HepG2 (cell line): ENCODE results near the gene IL6R. TPM values are rescaled to one million over a fixed set of nuclear protein-coding genes. Genes with fewer than 3 reads are reported as not detected.

ENCODE experiments used
- ASH2L ChIP-seq: fragments of 300-600, 200-600 bp; sonication (generic); IDR thresholded peaks from 2 replicates; pipeline ENCODE4 v1.7.0; 2017; ENCODE audit warnings: low read depth, mild to moderate bottlenecking, moderate library complexity, mixed read lengths, low read length; ENCODE audit not compliant: insufficient read length
- CAMTA2 ChIP-seq: sonication (generic); formaldehyde crosslinking; IDR thresholded peaks from 2 replicates; pipeline ENCODE4 v1.4.0; 2020; ENCODE audit warnings: mild to moderate bottlenecking, missing genetic modification reagents, borderline replicate concordance
- CREM ChIP-seq, 2 experiments: sonication (generic) in 1 of 2; formaldehyde crosslinking in 1 of 2; IDR thresholded peaks; 2 replicates each; pipeline versions ENCODE4 v1.4.0 to v1.6.1; 2016 to 2020; ENCODE audit warnings: antibody characterized with exemption in 1 of 2, mild to moderate bottlenecking in 1 of 2, missing genetic modification reagents in 1 of 2
- GLI4 ChIP-seq: sonication (generic); formaldehyde crosslinking; IDR thresholded peaks from 2 replicates; pipeline ENCODE4 v1.5.1; 2020; ENCODE audit warnings: missing genetic modification reagents, mild to moderate bottlenecking, moderate library complexity, borderline replicate concordance
- HNRNPLL ChIP-seq: fragments of 200-400 bp; formaldehyde crosslinking; IDR thresholded peaks from 2 replicates; pipeline ENCODE4 v1.6.1; 2017; ENCODE audit warnings: mild to moderate bottlenecking, low read depth, low read length; ENCODE audit not compliant: poor library complexity, severe bottlenecking
- IKZF4 ChIP-seq: sonication (generic); formaldehyde crosslinking; IDR thresholded peaks from 2 replicates; pipeline ENCODE4 v1.5.1; 2020; ENCODE audit warnings: borderline replicate concordance, mild to moderate bottlenecking, low read depth, missing genetic modification reagents; ENCODE audit errors: not compliant biosample characterization
- MIER2 ChIP-seq: IDR thresholded peaks from 2 replicates; pipeline ENCODE4 v1.6.1; 2016; ENCODE audit warnings: missing biosample characterization, missing genetic modification reagents
- PHF20 ChIP-seq: sonication (generic); formaldehyde crosslinking; IDR thresholded peaks from 2 replicates; pipeline ENCODE4 v1.5.0; 2020; ENCODE audit warnings: mild to moderate bottlenecking, missing genetic modification reagents
- RAD51 ChIP-seq: fragments of 450-650 bp; IDR thresholded peaks from 2 replicates; pipeline ENCODE4 v1.6.1; 2016; ENCODE audit warnings: borderline replicate concordance
- SMARCE1 ChIP-seq: fragments of 450-650 bp; IDR thresholded peaks from 2 replicates; pipeline ENCODE4 v1.6.1; 2017; ENCODE audit warnings: borderline replicate concordance
- SP140L ChIP-seq: sonication (generic); formaldehyde crosslinking; IDR thresholded peaks from 2 replicates; pipeline ENCODE4 v1.4.0; 2020; ENCODE audit warnings: missing genetic modification reagents, borderline replicate concordance
- ZBTB20 ChIP-seq: sonication (generic); formaldehyde crosslinking; IDR thresholded peaks from 2 replicates; pipeline ENCODE4 v1.8.1; 2023; ENCODE audit warnings: missing genetic modification reagents, low read depth, mild to moderate bottlenecking, borderline replicate concordance
- ZFP37 ChIP-seq: sonication (generic); formaldehyde crosslinking; IDR thresholded peaks from 2 replicates; pipeline ENCODE4 v1.4.0; 2020; ENCODE audit warnings: missing genetic modification reagents, borderline replicate concordance
- ZMYM2 ChIP-seq: sonication (generic); formaldehyde crosslinking; IDR thresholded peaks from 2 replicates; pipeline ENCODE4 v1.8.0; 2022; ENCODE audit warnings: mild to moderate bottlenecking, missing genetic modification reagents
- ZNF282 ChIP-seq: fragments of 450-650 bp; IDR thresholded peaks from 2 replicates; pipeline ENCODE4 v1.6.1; 2018; ENCODE audit not compliant: partially characterized antibody
- ZNF83 ChIP-seq: sonication (generic); formaldehyde crosslinking; IDR thresholded peaks from 2 replicates; pipeline ENCODE4 v1.4.0; 2020; ENCODE audit warnings: missing genetic modification reagents, mild to moderate bottlenecking, borderline replicate concordance
- polyA plus RNA-seq, 8 experiments: library from polyadenylated mRNA; depleted of rRNA in 3 of 8; stranded (reverse) in 7 of 8; unstranded in 1 of 8; fragments of >200 nt; fragmentation: Illumina TruSeq in 4 of 8; extraction: Trizol in 4 of 8; gene quantifications; 2 replicates each; pipeline versions ENCODE4 v1.2.1 to v1.2.3, GENCODE V29; 2011 to 2016; ENCODE audit warnings: low read depth in 4 of 8, missing spikeins in 1 of 8, mixed read lengths in 1 of 8; ENCODE audit not compliant: insufficient read depth in 1 of 8
- total RNA-seq, 5 experiments: library from RNA; depleted of rRNA; stranded (reverse); fragments of >200 nt; fragmentation: Illumina TruSeq; extraction: Trizol; gene quantifications; 2 replicates each; pipeline ENCODE4 v1.2.3, GENCODE V29; 2016; ENCODE audit warnings: low read depth in 1 of 5
- TF ChIP-seq, protein P1 (sequence below): sonication (generic); formaldehyde crosslinking; IDR thresholded peaks from 2 replicates; pipeline ENCODE4 v1.5.0; 2020; ENCODE audit warnings: missing genetic modification reagents
- TF ChIP-seq, protein P2 (sequence below): sonication (generic); formaldehyde crosslinking; IDR thresholded peaks from 2 replicates; pipeline ENCODE4 v1.8.1; 2022; ENCODE audit warnings: low read depth, mild to moderate bottlenecking, missing genetic modification reagents
- TF ChIP-seq, protein P3 (sequence below): sonication (generic); formaldehyde crosslinking; IDR thresholded peaks from 2 replicates; pipeline ENCODE4 v1.5.0; 2020; ENCODE audit warnings: mild to moderate bottlenecking, missing genetic modification reagents
- TF ChIP-seq, protein P4 (sequence below): sonication (generic); formaldehyde crosslinking; IDR thresholded peaks from 2 replicates; pipeline ENCODE4 v1.4.0; 2020; ENCODE audit warnings: missing genetic modification reagents

Gene IL6R
- total and polyA plus RNA-seq, 2 of the 13 experiments (the other 11 are each of a cell fraction or from before 2014, with no cell fraction given): 5.0 to 24.5 TPM

DNA sequence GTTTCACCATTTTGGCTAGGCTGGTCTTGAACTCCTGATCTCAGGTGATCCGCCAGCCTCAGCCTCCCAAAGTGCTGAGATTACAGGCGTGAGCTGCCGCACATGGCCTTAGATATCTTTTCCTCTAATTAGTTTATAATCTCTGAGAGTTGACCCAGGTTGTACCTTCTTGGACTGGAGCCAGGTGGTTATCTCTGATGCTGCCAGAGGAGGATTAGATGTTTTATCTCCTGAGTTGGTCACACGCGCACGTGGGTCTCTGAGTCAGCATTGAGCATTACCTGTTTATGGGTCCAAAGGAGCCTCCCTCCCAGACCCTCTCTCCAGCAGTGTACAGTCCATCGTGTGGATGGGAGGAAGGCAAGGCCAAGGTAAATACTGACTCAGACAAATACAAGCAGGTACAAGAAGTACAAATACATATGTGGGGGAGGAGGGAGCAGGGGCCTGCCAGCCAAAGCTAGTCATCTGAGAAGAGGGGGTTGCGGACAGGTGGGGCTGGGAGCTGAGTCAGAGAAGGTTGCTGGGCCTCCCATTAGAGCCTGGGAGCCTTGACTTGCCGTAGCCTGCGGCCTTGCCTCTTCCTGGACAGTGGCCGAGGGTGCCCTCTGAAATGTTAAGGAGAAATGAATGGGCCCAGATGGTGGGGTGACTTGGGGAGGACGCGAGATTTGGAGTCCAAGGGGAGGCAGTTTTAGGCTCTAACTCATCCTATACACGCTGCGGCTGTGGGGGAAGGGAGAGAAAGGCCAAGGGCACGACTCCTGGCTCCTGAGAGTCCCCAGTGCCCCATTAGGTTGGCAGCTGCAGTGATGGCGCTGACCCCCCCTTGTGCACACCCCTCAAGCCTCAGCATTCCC is 13.1 kb downstream of the IL6R start (continued):
- TF ChIP-seq, protein P1, sequence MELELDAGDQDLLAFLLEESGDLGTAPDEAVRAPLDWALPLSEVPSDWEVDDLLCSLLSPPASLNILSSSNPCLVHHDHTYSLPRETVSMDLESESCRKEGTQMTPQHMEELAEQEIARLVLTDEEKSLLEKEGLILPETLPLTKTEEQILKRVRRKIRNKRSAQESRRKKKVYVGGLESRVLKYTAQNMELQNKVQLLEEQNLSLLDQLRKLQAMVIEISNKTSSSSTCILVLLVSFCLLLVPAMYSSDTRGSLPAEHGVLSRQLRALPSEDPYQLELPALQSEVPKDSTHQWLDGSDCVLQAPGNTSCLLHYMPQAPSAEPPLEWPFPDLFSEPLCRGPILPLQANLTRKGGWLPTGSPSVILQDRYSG: no peak
- peak; percentile 80 for TF ChIP-seq CREM (IDR thresholded peaks at IDR 0.05)
- TF ChIP-seq CREM (CRISPR knock-in tag; IDR thresholded peaks at IDR 0.05): no peak
- no peak for TF ChIP-seq ZFP37 (CRISPR knock-in tag)
- TF ChIP-seq ZNF282: no peak
- TF ChIP-seq PHF20 (CRISPR knock-in tag): no peak
- TF ChIP-seq MIER2 (CRISPR knock-in tag): peak; percentile 82; the same call in 1 of the 2 replicates
- no peak for TF ChIP-seq GLI4 (CRISPR knock-in tag)
- peak; percentile 71; the same call in 1 of the 2 replicates for TF ChIP-seq ZMYM2 (CRISPR knock-in tag)
- TF ChIP-seq, protein P2, sequence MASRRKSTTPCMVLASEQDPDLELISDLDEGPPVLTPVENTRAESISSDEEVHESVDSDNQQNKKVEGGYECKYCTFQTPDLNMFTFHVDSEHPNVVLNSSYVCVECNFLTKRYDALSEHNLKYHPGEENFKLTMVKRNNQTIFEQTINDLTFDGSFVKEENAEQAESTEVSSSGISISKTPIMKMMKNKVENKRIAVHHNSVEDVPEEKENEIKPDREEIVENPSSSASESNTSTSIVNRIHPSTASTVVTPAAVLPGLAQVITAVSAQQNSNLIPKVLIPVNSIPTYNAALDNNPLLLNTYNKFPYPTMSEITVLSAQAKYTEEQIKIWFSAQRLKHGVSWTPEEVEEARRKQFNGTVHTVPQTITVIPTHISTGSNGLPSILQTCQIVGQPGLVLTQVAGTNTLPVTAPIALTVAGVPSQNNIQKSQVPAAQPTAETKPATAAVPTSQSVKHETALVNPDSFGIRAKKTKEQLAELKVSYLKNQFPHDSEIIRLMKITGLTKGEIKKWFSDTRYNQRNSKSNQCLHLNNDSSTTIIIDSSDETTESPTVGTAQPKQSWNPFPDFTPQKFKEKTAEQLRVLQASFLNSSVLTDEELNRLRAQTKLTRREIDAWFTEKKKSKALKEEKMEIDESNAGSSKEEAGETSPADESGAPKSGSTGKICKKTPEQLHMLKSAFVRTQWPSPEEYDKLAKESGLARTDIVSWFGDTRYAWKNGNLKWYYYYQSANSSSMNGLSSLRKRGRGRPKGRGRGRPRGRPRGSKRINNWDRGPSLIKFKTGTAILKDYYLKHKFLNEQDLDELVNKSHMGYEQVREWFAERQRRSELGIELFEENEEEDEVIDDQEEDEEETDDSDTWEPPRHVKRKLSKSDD: peak; percentile 77; the same call in 1 of the 2 replicates
- TF ChIP-seq CAMTA2 (CRISPR knock-in tag): 0 out of 2 replicates have a peak, but pooled peaks have one; percentile 68
- no peak for TF ChIP-seq ZNF83
- TF ChIP-seq RAD51: no peak; the same call in 1 of the 2 replicates
- TF ChIP-seq SMARCE1: no peak
- no peak for TF ChIP-seq SP140L (CRISPR knock-in tag)
- TF ChIP-seq HNRNPLL: no peak
- TF ChIP-seq ZBTB20: peak; percentile 91
- TF ChIP-seq, protein P3, sequence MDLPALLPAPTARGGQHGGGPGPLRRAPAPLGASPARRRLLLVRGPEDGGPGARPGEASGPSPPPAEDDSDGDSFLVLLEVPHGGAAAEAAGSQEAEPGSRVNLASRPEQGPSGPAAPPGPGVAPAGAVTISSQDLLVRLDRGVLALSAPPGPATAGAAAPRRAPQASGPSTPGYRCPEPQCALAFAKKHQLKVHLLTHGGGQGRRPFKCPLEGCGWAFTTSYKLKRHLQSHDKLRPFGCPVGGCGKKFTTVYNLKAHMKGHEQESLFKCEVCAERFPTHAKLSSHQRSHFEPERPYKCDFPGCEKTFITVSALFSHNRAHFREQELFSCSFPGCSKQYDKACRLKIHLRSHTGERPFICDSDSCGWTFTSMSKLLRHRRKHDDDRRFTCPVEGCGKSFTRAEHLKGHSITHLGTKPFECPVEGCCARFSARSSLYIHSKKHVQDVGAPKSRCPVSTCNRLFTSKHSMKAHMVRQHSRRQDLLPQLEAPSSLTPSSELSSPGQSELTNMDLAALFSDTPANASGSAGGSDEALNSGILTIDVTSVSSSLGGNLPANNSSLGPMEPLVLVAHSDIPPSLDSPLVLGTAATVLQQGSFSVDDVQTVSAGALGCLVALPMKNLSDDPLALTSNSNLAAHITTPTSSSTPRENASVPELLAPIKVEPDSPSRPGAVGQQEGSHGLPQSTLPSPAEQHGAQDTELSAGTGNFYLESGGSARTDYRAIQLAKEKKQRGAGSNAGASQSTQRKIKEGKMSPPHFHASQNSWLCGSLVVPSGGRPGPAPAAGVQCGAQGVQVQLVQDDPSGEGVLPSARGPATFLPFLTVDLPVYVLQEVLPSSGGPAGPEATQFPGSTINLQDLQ (CRISPR knock-in tag): no peak
- peak; percentile 66 for TF ChIP-seq ASH2L
- TF ChIP-seq, protein P4, sequence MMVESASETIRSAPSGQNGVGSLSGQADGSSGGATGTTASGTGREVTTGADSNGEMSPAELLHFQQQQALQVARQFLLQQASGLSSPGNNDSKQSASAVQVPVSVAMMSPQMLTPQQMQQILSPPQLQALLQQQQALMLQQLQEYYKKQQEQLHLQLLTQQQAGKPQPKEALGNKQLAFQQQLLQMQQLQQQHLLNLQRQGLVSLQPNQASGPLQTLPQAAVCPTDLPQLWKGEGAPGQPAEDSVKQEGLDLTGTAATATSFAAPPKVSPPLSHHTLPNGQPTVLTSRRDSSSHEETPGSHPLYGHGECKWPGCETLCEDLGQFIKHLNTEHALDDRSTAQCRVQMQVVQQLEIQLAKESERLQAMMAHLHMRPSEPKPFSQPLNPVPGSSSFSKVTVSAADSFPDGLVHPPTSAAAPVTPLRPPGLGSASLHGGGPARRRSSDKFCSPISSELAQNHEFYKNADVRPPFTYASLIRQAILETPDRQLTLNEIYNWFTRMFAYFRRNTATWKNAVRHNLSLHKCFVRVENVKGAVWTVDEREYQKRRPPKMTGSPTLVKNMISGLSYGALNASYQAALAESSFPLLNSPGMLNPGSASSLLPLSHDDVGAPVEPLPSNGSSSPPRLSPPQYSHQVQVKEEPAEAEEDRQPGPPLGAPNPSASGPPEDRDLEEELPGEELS: peak; percentile 99
- TF ChIP-seq IKZF4 (CRISPR knock-in tag): no peak
